ENCODE measurements around the gene STAB1. TPM values are rescaled to one million over a fixed set of nuclear protein-coding genes. Genes with fewer than 3 reads are reported as not detected.

The STAB1 gene
- total and polyA plus RNA-seq, 2 of the 13 experiments (the other 11 are each of a cell fraction or from before 2014, with no cell fraction given), result 0.09 to 0.34 TPM

GRCh38 chr3:52454938-52455282, 40.2 kb upstream of the STAB1 start (continued):
- no peak for TF ChIP-seq KDM5B (CRISPR knock-in tag; IDR thresholded peaks at IDR 0.05; ENCODE audit: borderline replicate concordance)
- TF ChIP-seq SRSF1 (optimal IDR thresholded peaks at IDR 0.05; ENCODE audit: low read depth, low read length), result peak; percentile 64
- TF ChIP-seq KDM2A (CRISPR knock-in tag; IDR thresholded peaks at IDR 0.05; ENCODE audit: borderline replicate concordance, low read depth), result 0 out of 2 replicates have a peak, but pooled peaks have one; percentile 2
- TF ChIP-seq TFE3 (CRISPR knock-in tag; IDR thresholded peaks at IDR 0.05), result no peak
- no peak for TF ChIP-seq HMGXB4 (CRISPR knock-in tag; IDR thresholded peaks at IDR 0.05; ENCODE audit: borderline replicate concordance in 1 of 2, low read depth in 1 of 2)
- TF ChIP-seq, protein P1, sequence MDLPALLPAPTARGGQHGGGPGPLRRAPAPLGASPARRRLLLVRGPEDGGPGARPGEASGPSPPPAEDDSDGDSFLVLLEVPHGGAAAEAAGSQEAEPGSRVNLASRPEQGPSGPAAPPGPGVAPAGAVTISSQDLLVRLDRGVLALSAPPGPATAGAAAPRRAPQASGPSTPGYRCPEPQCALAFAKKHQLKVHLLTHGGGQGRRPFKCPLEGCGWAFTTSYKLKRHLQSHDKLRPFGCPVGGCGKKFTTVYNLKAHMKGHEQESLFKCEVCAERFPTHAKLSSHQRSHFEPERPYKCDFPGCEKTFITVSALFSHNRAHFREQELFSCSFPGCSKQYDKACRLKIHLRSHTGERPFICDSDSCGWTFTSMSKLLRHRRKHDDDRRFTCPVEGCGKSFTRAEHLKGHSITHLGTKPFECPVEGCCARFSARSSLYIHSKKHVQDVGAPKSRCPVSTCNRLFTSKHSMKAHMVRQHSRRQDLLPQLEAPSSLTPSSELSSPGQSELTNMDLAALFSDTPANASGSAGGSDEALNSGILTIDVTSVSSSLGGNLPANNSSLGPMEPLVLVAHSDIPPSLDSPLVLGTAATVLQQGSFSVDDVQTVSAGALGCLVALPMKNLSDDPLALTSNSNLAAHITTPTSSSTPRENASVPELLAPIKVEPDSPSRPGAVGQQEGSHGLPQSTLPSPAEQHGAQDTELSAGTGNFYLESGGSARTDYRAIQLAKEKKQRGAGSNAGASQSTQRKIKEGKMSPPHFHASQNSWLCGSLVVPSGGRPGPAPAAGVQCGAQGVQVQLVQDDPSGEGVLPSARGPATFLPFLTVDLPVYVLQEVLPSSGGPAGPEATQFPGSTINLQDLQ (CRISPR knock-in tag; IDR thresholded peaks at IDR 0.05), result no peak
- TF ChIP-seq CHCHD3 (CRISPR knock-in tag; IDR thresholded peaks at IDR 0.05), result 0 out of 2 replicates have a peak, but pooled peaks have one; percentile 16
- TF ChIP-seq, protein P2, sequence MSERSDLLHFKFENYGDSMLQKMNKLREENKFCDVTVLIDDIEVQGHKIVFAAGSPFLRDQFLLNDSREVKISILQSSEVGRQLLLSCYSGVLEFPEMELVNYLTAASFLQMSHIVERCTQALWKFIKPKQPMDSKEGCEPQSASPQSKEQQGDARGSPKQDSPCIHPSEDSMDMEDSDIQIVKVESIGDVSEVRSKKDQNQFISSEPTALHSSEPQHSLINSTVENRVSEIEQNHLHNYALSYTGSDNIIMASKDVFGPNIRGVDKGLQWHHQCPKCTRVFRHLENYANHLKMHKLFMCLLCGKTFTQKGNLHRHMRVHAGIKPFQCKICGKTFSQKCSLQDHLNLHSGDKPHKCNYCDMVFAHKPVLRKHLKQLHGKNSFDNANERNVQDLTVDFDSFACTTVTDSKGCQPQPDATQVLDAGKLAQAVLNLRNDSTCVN (CRISPR knock-in tag; IDR thresholded peaks at IDR 0.05; ENCODE audit: borderline replicate concordance), result 0 out of 2 replicates have a peak, but pooled peaks have one; percentile 11
- TF ChIP-seq THAP7 (CRISPR knock-in tag; IDR thresholded peaks at IDR 0.05), result 0 out of 2 replicates have a peak, but pooled peaks have one; percentile 9
- no peak for TF ChIP-seq ZSCAN20 (CRISPR knock-in tag; IDR thresholded peaks at IDR 0.05; ENCODE audit: borderline replicate concordance)

Data from HepG2 (cell line).